K562 (cell line): Measurements from ENCODE around the gene POPDC2. TPM values are rescaled to one million over a fixed set of nuclear protein-coding genes. Genes with fewer than 3 reads are reported as not detected.

Experiments used
- ATAC-seq: fragments of 200-7000 bp; cut with Tn5 transposase; 3 replicates; pipeline ENCODE4 v1.9.1; 2020; ENCODE audit warnings: moderate library complexity
- BruUV-seq: library from RNA; stranded (reverse); fragments of 400-500 nt; replicated peaks from 2 replicates; lab custom pipeline; 2021; lab: Mats Ljungman, UMichigan
- CTCF ChIA-PET: fragments of 300-600 bp; formaldehyde crosslinking; extraction: SDS; loops from one replicate; lab custom pipeline; 2021; ENCODE audit warnings: low intra/inter-chr PET ratio; lab: Yijun Ruan, JAX
- POLR2A ChIA-PET: fragments of 300-600, 350-650 bp; sonication (Branson Sonifier 250); formaldehyde crosslinking; extraction: SDS; loops from one replicate; lab custom pipeline; 2021; ENCODE audit warnings: antibody characterized with exemption, inconsistent platforms; lab: Yijun Ruan, JAX
- DNase-seq, 4 experiments: peaks; one replicate each; pipeline versions ENCODE4 v3.0.0 to v3.0.0-alpha.2; 2011 to 2018; ENCODE audit warnings: low spot score in 3 of 4, mixed read lengths in 3 of 4; ENCODE audit errors: extremely low read depth in 1 of 4
- FAIRE-seq: peaks from 2 replicates; lab custom pipeline; 2011; peaks lifted over from hg19 to GRCh38; lab: Jason Lieb, UNC
- H2AFZ ChIP-seq: 2 replicates; pipeline ENCODE4 v1.6.0; 2011; ENCODE audit warnings: low read depth, low read length, control low read depth, inconsistent platforms
- H3K27ac ChIP-seq: fragments of 200-600 bp; 3 replicates; pipeline ENCODE4 v1.8.0; 2011; ENCODE audit warnings: low read depth, mild to moderate bottlenecking, control low read depth, inconsistent platforms, low read length, moderate library complexity, mixed read lengths; ENCODE audit errors: extremely low read depth
- H3K27me3 ChIP-seq, 2 experiments: fragments of 300-600 bp in 1 of 2; 2 replicates in 1 of 2; 3 replicates in 1 of 2; pipeline versions ENCODE4 v1.6.0 to v1.8.0; 2011; ENCODE audit warnings: inconsistent platforms in 2 of 2, low read length in 2 of 2, mild to moderate bottlenecking in 1 of 2, mixed read lengths in 1 of 2, moderate library complexity in 1 of 2; ENCODE audit not compliant: control insufficient read depth in 2 of 2, insufficient read depth in 2 of 2
- H3K36me3 ChIP-seq: fragments of 300-600 bp; 3 replicates; pipeline ENCODE4 v1.8.0; 2011; ENCODE audit warnings: mild to moderate bottlenecking, low read length, inconsistent platforms; ENCODE audit not compliant: control insufficient read depth, insufficient read depth
- H3K4me1 ChIP-seq, 2 experiments: fragments of 200-600 bp in 1 of 2; replicated peaks in 1 of 2; 2 replicates in 1 of 2; 3 replicates in 1 of 2; pipeline versions ENCODE4 v1.5.1 to v1.8.0; 2011; ENCODE audit warnings: inconsistent platforms in 2 of 2, low read length in 2 of 2, mild to moderate bottlenecking in 1 of 2, mixed read lengths in 1 of 2, moderate library complexity in 1 of 2; ENCODE audit not compliant: control insufficient read depth in 2 of 2, insufficient read depth in 2 of 2
- H3K4me2 ChIP-seq: 2 replicates; pipeline ENCODE4 v1.6.1; 2011; ENCODE audit warnings: low read length, control low read depth, inconsistent platforms, mixed read lengths; ENCODE audit not compliant: insufficient read depth
- H3K4me3 ChIP-seq: fragments of 200-600 bp; sonication (generic), shearing (Covaris generic); 2 replicates; pipeline ENCODE4 v1.5.1; 2016; ENCODE audit warnings: control low read depth, inconsistent platforms
- H3K79me2 ChIP-seq: fragments of 200-600 bp; 3 replicates; pipeline ENCODE4 v1.8.0; 2011; ENCODE audit warnings: low read length, inconsistent platforms; ENCODE audit not compliant: control insufficient read depth, insufficient read depth
- H3K9ac ChIP-seq, 2 experiments: 2 replicates each; pipeline versions ENCODE4 v1.6.0 to v1.6.1; 2011; ENCODE audit warnings: low read depth in 2 of 2, low read length in 2 of 2, control low read depth in 1 of 2, inconsistent platforms in 1 of 2, mild to moderate bottlenecking in 1 of 2, mixed read lengths in 1 of 2; ENCODE audit not compliant: insufficient read depth in 1 of 2
- H3K9me1 ChIP-seq: one replicate; pipeline ENCODE4 v1.6.0; 2011; ENCODE audit warnings: inconsistent platforms, mild to moderate bottlenecking, low read length, moderate library complexity; ENCODE audit not compliant: control insufficient read depth, insufficient read depth
- H3K9me3 ChIP-seq: replicated peaks from 2 replicates; pipeline ENCODE4 v1.5.1; 2011; ENCODE audit warnings: low read depth, low read length, inconsistent platforms; ENCODE audit not compliant: control insufficient read depth, insufficient read depth
- H4K20me1 ChIP-seq: replicated peaks from 2 replicates; pipeline ENCODE4 v1.6.1; 2011; ENCODE audit warnings: low read length, inconsistent platforms, mixed read lengths; ENCODE audit not compliant: control insufficient read depth, insufficient read depth
- CREB3 ChIP-seq: fragments of 450-650 bp; conservative IDR thresholded peaks from 2 replicates; pipeline ENCODE4 v1.6.1; 2016; ENCODE audit warnings: missing genetic modification characterization, low read depth, mild to moderate bottlenecking, missing compliant biosample characterization, moderate library complexity
- MAX ChIP-seq: sonication (generic); formaldehyde crosslinking; IDR thresholded peaks from 2 replicates; pipeline ENCODE4 v1.9.0; 2022; ENCODE audit warnings: mild to moderate bottlenecking, missing genetic modification reagents
- MEF2A ChIP-seq: IDR thresholded peaks from 2 replicates; pipeline ENCODE4 v1.6.1; 2011; ENCODE audit warnings: low read depth, mild to moderate bottlenecking, low read length, moderate library complexity; ENCODE audit not compliant: control insufficient read depth
- NFIX ChIP-seq: fragments of 250-450 bp; sonication (Bioruptor Pico); IDR thresholded peaks from 2 replicates; pipeline ENCODE4 v1.4.0; 2020; ENCODE audit warnings: low read depth, mild to moderate bottlenecking, moderate library complexity
- SP1 ChIP-seq: sonication (generic); formaldehyde crosslinking; IDR thresholded peaks from 2 replicates; pipeline ENCODE4 v1.8.1; 2022; ENCODE audit warnings: mild to moderate bottlenecking, missing genetic modification reagents
- TAF1 ChIP-seq: IDR thresholded peaks from 2 replicates; pipeline ENCODE4 v1.6.1; 2011; ENCODE audit warnings: mild to moderate bottlenecking, low read length, moderate library complexity; ENCODE audit not compliant: insufficient read depth, control insufficient read depth, severe bottlenecking; ENCODE audit errors: extremely low read depth
- ZNF134 ChIP-seq: fragments of 250-450 bp; sonication (Bioruptor Pico); conservative IDR thresholded peaks from 2 replicates; pipeline ENCODE4 v1.4.0; 2020
- ZNF146 ChIP-seq: IDR thresholded peaks from one replicate; pipeline ENCODE4 v1.6.1; 2018; ENCODE audit warnings: missing compliant biosample characterization; ENCODE audit not compliant: unreplicated experiment
- ZNF551 ChIP-seq: fragments of 250-450 bp; sonication (Bioruptor Pico); IDR thresholded peaks from 2 replicates; pipeline ENCODE4 v1.5.0; 2021; ENCODE audit warnings: mild to moderate bottlenecking, moderate library complexity
- ZNF584 ChIP-seq: fragments of 200-800 bp; sonication (Bioruptor generic); IDR thresholded peaks from 2 replicates; pipeline ENCODE4 v1.6.1; 2016; ENCODE audit warnings: low read depth, mild to moderate bottlenecking, missing genetic modification characterization, missing compliant biosample characterization
- WGBS: fragments of 100-300 bp; shearing (Covaris generic); methylation state at CpG from one replicate; pipeline ENCODE4 v1.1.6; 2016; ENCODE audit warnings: low coverage, mixed read lengths; ENCODE audit not compliant: insufficient coverage; ENCODE audit errors: missing lambda C conversion rate; 5-methylcytosine and 5-hydroxymethylcytosine counted together
- in situ Hi-C: fragments of 300-500 bp; cut with MboI; formaldehyde crosslinking; loops from 4 replicates; pipeline ENCODE4 v1.15.0; 2018; ENCODE audit warnings: inconsistent platforms, mixed read lengths
- intact Hi-C: fragments of 100-400 bp; cut with micrococcal nuclease; formaldehyde crosslinking; loops from 2 replicates; pipeline ENCODE4 v1.14.2; 2022
- polyA plus RNA-seq, 8 experiments: library from polyadenylated mRNA; depleted of rRNA in 4 of 8; stranded (reverse) in 5 of 8; unstranded in 3 of 8; fragments of >200 nt; fragmentation: Nextera tagmentation in 2 of 8; fragmentation: Illumina TruSeq in 1 of 8; extraction: Ambion mirVana in 2 of 8; extraction: Trizol in 1 of 8; gene quantifications; 2 replicates each; pipeline versions ENCODE4 v1.2.1 to v1.2.3, GENCODE V29; 2011 to 2014; ENCODE audit warnings: inconsistent platforms in 1 of 8, missing spikeins in 1 of 8
- total RNA-seq, 7 experiments: library from RNA; depleted of rRNA in 6 of 7; stranded (reverse); fragments of >200 nt in 6 of 7; fragmentation: Illumina TruSeq in 2 of 7; extraction: Trizol in 2 of 7; gene quantifications; 2 replicates each; pipeline versions ENCODE4 v1.2.1 to v1.2.3, GENCODE V29; 2011 to 2021; ENCODE audit warnings: low replicate concordance in 1 of 7
- TF ChIP-seq, protein P1 (sequence below), 2 experiments: fragments of 450-650 bp; IDR thresholded peaks; 2 replicates each; pipeline ENCODE4 v1.6.1; 2018; ENCODE audit warnings: mild to moderate bottlenecking in 2 of 2, low read depth in 1 of 2; ENCODE audit not compliant: partially characterized antibody in 2 of 2
- TF ChIP-seq, protein P2 (sequence below): conservative IDR thresholded peaks from 2 replicates; pipeline ENCODE4 v1.6.1; 2011; ENCODE audit warnings: low read depth, mild to moderate bottlenecking, low read length; ENCODE audit not compliant: control insufficient read depth
- TF ChIP-seq, protein P3 (sequence below): fragments of 250-450 bp; sonication (Bioruptor Pico); IDR thresholded peaks from 2 replicates; pipeline ENCODE4 v1.5.0; 2020; ENCODE audit warnings: mild to moderate bottlenecking, borderline replicate concordance

Gene POPDC2
- total and polyA plus RNA-seq, 9 of the 15 experiments (the other 6 are each of a cell fraction or from before 2014, with no cell fraction given): 0.08 to 0.32 (median 0.13) TPM; not detected in 4

- no peak overlapping the region for H3K27ac ChIP-seq
- in situ Hi-C loops: no loop called here
- CTCF ChIA-PET: no interaction called here
- ATAC-seq (no peak), FAIRE-seq (no peak), DNase-seq (no peak)
- WGBS: 30% methylated on average over 3 of the region's 3 CpGs
- H3K9me1 ChIP-seq: no peaks in the 10 kb centered on the region
- H3K4me2 ChIP-seq: no peak overlapping the region
- no peaks in the 10 kb centered on the region for H4K20me1 ChIP-seq
- intact Hi-C loops: no loop called here
- no peaks in the 10 kb centered on the region for H3K9me3 ChIP-seq
- no peak overlapping the region for H3K4me3 ChIP-seq
- no peak overlapping the region for H3K9ac ChIP-seq
- no peaks in the 10 kb centered on the region for H3K36me3 ChIP-seq
- peaks cover 0 to 11% of the 10 kb centered on the region in 2 experiments; a peak in 4 of 5 replicates for H3K4me1 ChIP-seq
- no peaks in the 10 kb centered on the region for H3K27me3 ChIP-seq
- H2AFZ ChIP-seq: no peak overlapping the region
- POLR2A ChIA-PET: no interaction called here
- BruUV-seq: no TSS peak
- no peaks in the 10 kb centered on the region for H3K79me2 ChIP-seq
- TF ChIP-seq CREB3 (no peak), ZNF551 (CRISPR knock-in tag) (no peak), SP1 (CRISPR knock-in tag) (no peak), MAX (CRISPR knock-in tag) (no peak), NFIX (CRISPR knock-in tag) (no peak), TAF1 (no peak), ZNF146 (no peak), MEF2A (no peak), ZNF584 (CRISPR knock-in tag) (no peak), ZNF134 (CRISPR knock-in tag) (no peak)
- TF ChIP-seq, protein P1, sequence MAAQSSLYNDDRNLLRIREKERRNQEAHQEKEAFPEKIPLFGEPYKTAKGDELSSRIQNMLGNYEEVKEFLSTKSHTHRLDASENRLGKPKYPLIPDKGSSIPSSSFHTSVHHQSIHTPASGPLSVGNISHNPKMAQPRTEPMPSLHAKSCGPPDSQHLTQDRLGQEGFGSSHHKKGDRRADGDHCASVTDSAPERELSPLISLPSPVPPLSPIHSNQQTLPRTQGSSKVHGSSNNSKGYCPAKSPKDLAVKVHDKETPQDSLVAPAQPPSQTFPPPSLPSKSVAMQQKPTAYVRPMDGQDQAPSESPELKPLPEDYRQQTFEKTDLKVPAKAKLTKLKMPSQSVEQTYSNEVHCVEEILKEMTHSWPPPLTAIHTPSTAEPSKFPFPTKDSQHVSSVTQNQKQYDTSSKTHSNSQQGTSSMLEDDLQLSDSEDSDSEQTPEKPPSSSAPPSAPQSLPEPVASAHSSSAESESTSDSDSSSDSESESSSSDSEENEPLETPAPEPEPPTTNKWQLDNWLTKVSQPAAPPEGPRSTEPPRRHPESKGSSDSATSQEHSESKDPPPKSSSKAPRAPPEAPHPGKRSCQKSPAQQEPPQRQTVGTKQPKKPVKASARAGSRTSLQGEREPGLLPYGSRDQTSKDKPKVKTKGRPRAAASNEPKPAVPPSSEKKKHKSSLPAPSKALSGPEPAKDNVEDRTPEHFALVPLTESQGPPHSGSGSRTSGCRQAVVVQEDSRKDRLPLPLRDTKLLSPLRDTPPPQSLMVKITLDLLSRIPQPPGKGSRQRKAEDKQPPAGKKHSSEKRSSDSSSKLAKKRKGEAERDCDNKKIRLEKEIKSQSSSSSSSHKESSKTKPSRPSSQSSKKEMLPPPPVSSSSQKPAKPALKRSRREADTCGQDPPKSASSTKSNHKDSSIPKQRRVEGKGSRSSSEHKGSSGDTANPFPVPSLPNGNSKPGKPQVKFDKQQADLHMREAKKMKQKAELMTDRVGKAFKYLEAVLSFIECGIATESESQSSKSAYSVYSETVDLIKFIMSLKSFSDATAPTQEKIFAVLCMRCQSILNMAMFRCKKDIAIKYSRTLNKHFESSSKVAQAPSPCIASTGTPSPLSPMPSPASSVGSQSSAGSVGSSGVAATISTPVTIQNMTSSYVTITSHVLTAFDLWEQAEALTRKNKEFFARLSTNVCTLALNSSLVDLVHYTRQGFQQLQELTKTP (IDR thresholded peaks at IDR 0.05; ENCODE audit: low read depth in 1 of 2, partially characterized antibody in 2 of 2): no peak
- TF ChIP-seq, protein P2, sequence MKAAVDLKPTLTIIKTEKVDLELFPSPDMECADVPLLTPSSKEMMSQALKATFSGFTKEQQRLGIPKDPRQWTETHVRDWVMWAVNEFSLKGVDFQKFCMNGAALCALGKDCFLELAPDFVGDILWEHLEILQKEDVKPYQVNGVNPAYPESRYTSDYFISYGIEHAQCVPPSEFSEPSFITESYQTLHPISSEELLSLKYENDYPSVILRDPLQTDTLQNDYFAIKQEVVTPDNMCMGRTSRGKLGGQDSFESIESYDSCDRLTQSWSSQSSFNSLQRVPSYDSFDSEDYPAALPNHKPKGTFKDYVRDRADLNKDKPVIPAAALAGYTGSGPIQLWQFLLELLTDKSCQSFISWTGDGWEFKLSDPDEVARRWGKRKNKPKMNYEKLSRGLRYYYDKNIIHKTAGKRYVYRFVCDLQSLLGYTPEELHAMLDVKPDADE: no peak
- TF ChIP-seq, protein P3, sequence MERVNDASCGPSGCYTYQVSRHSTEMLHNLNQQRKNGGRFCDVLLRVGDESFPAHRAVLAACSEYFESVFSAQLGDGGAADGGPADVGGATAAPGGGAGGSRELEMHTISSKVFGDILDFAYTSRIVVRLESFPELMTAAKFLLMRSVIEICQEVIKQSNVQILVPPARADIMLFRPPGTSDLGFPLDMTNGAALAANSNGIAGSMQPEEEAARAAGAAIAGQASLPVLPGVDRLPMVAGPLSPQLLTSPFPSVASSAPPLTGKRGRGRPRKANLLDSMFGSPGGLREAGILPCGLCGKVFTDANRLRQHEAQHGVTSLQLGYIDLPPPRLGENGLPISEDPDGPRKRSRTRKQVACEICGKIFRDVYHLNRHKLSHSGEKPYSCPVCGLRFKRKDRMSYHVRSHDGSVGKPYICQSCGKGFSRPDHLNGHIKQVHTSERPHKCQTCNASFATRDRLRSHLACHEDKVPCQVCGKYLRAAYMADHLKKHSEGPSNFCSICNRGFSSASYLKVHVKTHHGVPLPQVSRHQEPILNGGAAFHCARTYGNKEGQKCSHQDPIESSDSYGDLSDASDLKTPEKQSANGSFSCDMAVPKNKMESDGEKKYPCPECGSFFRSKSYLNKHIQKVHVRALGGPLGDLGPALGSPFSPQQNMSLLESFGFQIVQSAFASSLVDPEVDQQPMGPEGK (CRISPR knock-in tag): no peak
Observed at GRCh38 chr3:119631516-119631915, 28.9 kb downstream of the POPDC2 start.
